ENCODE results near the gene TOR4A. TPM values are rescaled to one million over a fixed set of nuclear protein-coding genes. Genes with fewer than 3 reads are reported as not detected.

TOR4A gene
- total and polyA plus RNA-seq, 9 of the 15 experiments (the other 6 are each of a cell fraction or from before 2014, with no cell fraction given), result 3.9 to 49.2 (median 8.8) TPM

DNA sequence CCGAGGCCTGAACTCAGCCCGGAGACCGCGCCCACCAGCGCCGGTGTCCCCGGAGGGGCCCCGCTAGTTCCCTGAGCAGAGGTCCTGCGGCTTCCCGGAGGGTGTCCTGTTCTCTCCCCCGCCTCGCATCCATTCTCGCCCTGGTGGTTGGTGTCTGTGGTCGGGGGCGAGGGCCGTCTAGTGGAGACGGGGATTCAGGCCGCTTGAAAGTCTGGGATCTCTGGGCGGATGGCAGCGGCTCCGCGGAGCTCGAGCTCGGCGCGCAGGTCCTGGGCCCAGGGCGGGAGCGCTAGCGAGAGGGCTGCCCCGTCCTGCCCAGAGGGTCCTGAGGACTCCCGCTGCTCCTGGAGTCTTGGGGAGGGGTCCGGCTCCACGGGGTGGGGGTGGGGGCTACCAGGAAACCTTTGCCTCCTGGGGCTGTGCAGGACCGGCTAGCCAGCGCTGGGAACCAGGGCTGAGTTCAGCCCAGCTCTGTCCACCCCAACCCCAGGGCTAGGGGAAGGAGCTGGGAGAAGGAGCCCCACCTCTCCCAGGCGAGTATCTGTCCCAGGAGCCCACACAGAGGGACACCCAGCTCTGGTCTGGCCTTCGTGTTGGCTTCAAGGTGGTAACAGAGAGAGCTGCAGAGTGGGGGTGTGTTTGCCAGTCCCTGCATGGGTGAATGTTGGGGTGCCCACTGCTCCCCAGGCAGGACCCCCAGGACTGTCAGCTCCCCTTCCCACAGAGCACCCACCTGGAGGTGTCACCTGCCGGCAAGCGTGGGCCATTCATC is 4.0 kb downstream of the TOR4A start:
- POLR2A ChIA-PET, result interaction anchor here (0.6 to 1.2 kb wide), 4 partner anchors 8 to 480 kb away, joined by 3 to 4 read pairs (median 4); no protein-coding TSS in a partner anchor
- Histone ChIP-seq H3K79me2 (ENCODE audit: control insufficient read depth, insufficient read depth, low read length) (peaks cover 37% of the 10 kb centered on the region), H3K36me3 (ENCODE audit: control insufficient read depth, insufficient read depth, low read length) (peaks cover 44% of the 10 kb centered on the region; the same call in 1 of the 3 replicates), H3K27me3 (ENCODE audit: control insufficient read depth in 2 of 2, insufficient read depth in 2 of 2, low read length in 2 of 2) (no peaks in the 10 kb centered on the region), H3K9me3 (replicated peaks; ENCODE audit: control insufficient read depth, insufficient read depth, low read depth, low read length) (no peaks in the 10 kb centered on the region), H3K9ac (ENCODE audit: insufficient read depth in 1 of 2, low read depth in 2 of 2, low read length in 2 of 2) (peak overlapping the region in 1 of 2 experiments; percentile 58; a peak in 2 of 4 replicates), H2AFZ (ENCODE audit: low read depth, low read length) (no peak overlapping the region), H3K4me1 (replicated peaks in 1 of 2; ENCODE audit: control insufficient read depth in 2 of 2, insufficient read depth in 2 of 2, low read length in 2 of 2) (peaks cover 8 to 54% of the 10 kb centered on the region in 2 experiments), H4K20me1 (replicated peaks; ENCODE audit: control insufficient read depth, insufficient read depth, low read length) (no peaks in the 10 kb centered on the region), H3K27ac (ENCODE audit: extremely low read depth, low read depth, low read length) (no peak overlapping the region), H3K4me2 (ENCODE audit: insufficient read depth, low read length) (no peak overlapping the region), H3K4me3 (no peak overlapping the region), H3K9me1 (ENCODE audit: control insufficient read depth, insufficient read depth, low read length) (no peaks in the 10 kb centered on the region)
- in situ Hi-C loops (cut with MboI), result no loop called here
- CTCF ChIA-PET (ENCODE audit: low intra/inter-chr PET ratio), result no interaction called here
- no peak for ATAC-seq
- no peak for TF ChIP-seq PHF20 (IDR thresholded peaks at IDR 0.05; ENCODE audit: partially characterized antibody)
- TF ChIP-seq CBX3 (IDR thresholded peaks at IDR 0.05; ENCODE audit: borderline replicate concordance in 1 of 2, low read length in 2 of 2), result no peak
- peak; percentile 64 for TF ChIP-seq RBFOX2 (IDR thresholded peaks at IDR 0.05; ENCODE audit: low read depth, low read length)
- TF ChIP-seq, protein P1, sequence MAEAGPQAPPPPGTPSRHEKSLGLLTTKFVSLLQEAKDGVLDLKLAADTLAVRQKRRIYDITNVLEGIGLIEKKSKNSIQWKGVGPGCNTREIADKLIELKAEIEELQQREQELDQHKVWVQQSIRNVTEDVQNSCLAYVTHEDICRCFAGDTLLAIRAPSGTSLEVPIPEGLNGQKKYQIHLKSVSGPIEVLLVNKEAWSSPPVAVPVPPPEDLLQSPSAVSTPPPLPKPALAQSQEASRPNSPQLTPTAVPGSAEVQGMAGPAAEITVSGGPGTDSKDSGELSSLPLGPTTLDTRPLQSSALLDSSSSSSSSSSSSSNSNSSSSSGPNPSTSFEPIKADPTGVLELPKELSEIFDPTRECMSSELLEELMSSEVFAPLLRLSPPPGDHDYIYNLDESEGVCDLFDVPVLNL (CRISPR knock-in tag; IDR thresholded peaks at IDR 0.05; ENCODE audit: low read depth), result no peak
- no peak for TF ChIP-seq STAT5A (IDR thresholded peaks at IDR 0.05; ENCODE audit: borderline replicate concordance, low read length)
- TF ChIP-seq E2F8 (IDR thresholded peaks at IDR 0.05; ENCODE audit: low read depth, partially characterized antibody), result no peak
- TF ChIP-seq CBX8 (IDR thresholded peaks at IDR 0.05; ENCODE audit: borderline replicate concordance, extremely low read depth, low read depth, low read length, poor library complexity, severe bottlenecking), result no peak
- no peak for TF ChIP-seq STAT5B (CRISPR knock-in tag; IDR thresholded peaks at IDR 0.05)
- peak; percentile 67; the same call in 1 of the 2 replicates for TF ChIP-seq POLR2G (IDR thresholded peaks at IDR 0.05; ENCODE audit: low read depth, low read length)
- TF ChIP-seq FOXK2 (conservative IDR thresholded peaks at IDR 0.05 in 1 of 2, IDR thresholded peaks at IDR 0.05 in 1 of 2; ENCODE audit: low read depth in 2 of 2), result no peak
- no peak for TF ChIP-seq EWSR1 (IDR thresholded peaks at IDR 0.05; ENCODE audit: borderline replicate concordance, low read depth, partially characterized antibody)
- TF ChIP-seq ZBTB26 (CRISPR knock-in tag; IDR thresholded peaks at IDR 0.05), result no peak
- no peak for TF ChIP-seq ZBTB17 (CRISPR knock-in tag; IDR thresholded peaks at IDR 0.05)
- no peak for TF ChIP-seq HEY1 (CRISPR knock-in tag; IDR thresholded peaks at IDR 0.05; ENCODE audit: borderline replicate concordance)
- TF ChIP-seq STAG1 (CRISPR knock-in tag; IDR thresholded peaks at IDR 0.05; ENCODE audit: borderline replicate concordance), result no peak
- WGBS (ENCODE audit: insufficient coverage, low coverage, missing lambda C conversion rate), result 96% methylated on average over 26 of the region's 39 CpGs
- DNase-seq (ENCODE audit: extremely low read depth in 1 of 4, low spot score in 3 of 4), result no peak
- no peak for FAIRE-seq
- BruUV-seq (replicated peaks), result no TSS peak
- intact Hi-C loops (cut with micrococcal nuclease), result no loop called here
